ENCODE measurements around the gene SUOX.

DNA sequence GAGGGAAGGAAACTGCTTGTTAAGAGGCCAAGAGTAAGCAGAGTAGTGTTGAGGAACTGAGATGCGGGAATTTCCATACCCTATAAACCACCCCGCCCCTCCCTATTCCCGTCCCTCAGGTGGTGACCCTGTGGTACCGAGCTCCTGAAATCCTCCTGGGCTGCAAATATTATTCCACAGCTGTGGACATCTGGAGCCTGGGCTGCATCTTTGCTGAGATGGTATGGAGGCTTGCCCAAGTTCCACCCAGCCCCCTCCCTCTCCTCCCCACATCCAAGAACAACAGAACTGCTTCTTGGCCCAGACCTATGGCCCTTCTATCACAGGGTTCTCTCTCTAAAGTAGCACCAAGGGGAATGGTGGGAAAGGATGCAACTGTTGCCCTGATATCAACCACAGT, 27.7 kb upstream of the SUOX start:
- no peak for TF ChIP-seq CTCF (conservative IDR thresholded peaks at IDR 0.05; ENCODE audit: low read depth, low read length)
- TF ChIP-seq EZH2phosphoT487 (IDR thresholded peaks at IDR 0.05; ENCODE audit: borderline replicate concordance, low read length) = no peak
- no peak for TF ChIP-seq EZH2 (IDR thresholded peaks at IDR 0.05; ENCODE audit: low read length, unreplicated experiment)
